Measurements from ENCODE around the gene KRTAP4-12. TPM values are rescaled to one million over a fixed set of nuclear protein-coding genes. Genes with fewer than 3 reads are reported as not detected.
"Not testable (repeated sequence)": the region's sequence is repeated elsewhere in the genome, so short reads cannot be mapped to it uniquely, and the experiment has no call there.

Gene KRTAP4-12
- polyA plus RNA-seq, 3 donors, result not detected

GRCh38 chr17:41103896-41104295 is 20.1 kb downstream of the KRTAP4-12 start:
- H3K4me1 ChIP-seq (ENCODE audit: control insufficient read depth in 1 of 2, insufficient read depth in 2 of 2, low read length in 2 of 2), result peaks cover 5 to 13% of the 10 kb centered on the region in 2 donors
- WGBS (ENCODE audit: insufficient coverage), result no CpG with 5 or more reads among the region's 1 CpG
- no peak overlapping the region for H2AFZ ChIP-seq (ENCODE audit: insufficient read depth, low read depth, low read length, poor library complexity, severe bottlenecking)
- Mint-ChIP-seq H3K36me3 (no peaks in the 10 kb centered on the region), H3K9me3 (peaks cover 0 to 3% (median 0%) of the 10 kb centered on the region in 7 donors), H3K27ac (no peak overlapping the region), H3K27me3 (ENCODE audit: low read depth in 3 of 3) (peaks cover 0 to 2% (median 1%) of the 10 kb centered on the region in 3 donors), H3K4me1 (peaks cover 11% of the 10 kb centered on the region), H3K4me3 (no peak overlapping the region)
- no peak overlapping the region for H3K4me3 ChIP-seq (replicated peaks in 1 of 3; ENCODE audit: low read depth in 2 of 3, low read length in 3 of 3)
- intact Hi-C loops (cut with micrococcal nuclease), result no loop called here
- H3K9me3 ChIP-seq (replicated peaks in 1 of 2; ENCODE audit: control insufficient read depth in 1 of 2, insufficient read depth in 1 of 2, low read length in 2 of 2), result no peaks in the 10 kb centered on the region
- H3K4me2 ChIP-seq (replicated peaks; ENCODE audit: extremely low read depth, low read length, poor library complexity, severe bottlenecking), result no peak overlapping the region
- no peak overlapping the region for H3K27ac ChIP-seq (ENCODE audit: low read depth in 1 of 2, low read length in 2 of 2)
- no peaks in the 10 kb centered on the region for H3K27me3 ChIP-seq (ENCODE audit: control insufficient read depth in 2 of 2, insufficient read depth in 2 of 2, low read length in 2 of 2)
- H3K79me2 ChIP-seq (ENCODE audit: insufficient read depth, low read length), result no peaks in the 10 kb centered on the region
- no peaks in the 10 kb centered on the region for H3K36me3 ChIP-seq (replicated peaks in 1 of 2; ENCODE audit: control insufficient read depth in 1 of 2, insufficient read depth in 2 of 2, low read length in 2 of 2)
- no peaks in the 10 kb centered on the region for H4K20me1 ChIP-seq (ENCODE audit: insufficient read depth, low read length)
- TF ChIP-seq CTCF (IDR thresholded peaks at IDR 0.05), result no peak
- H3K9ac ChIP-seq (ENCODE audit: insufficient read depth, low read length, poor library complexity, severe bottlenecking), result no peak overlapping the region
- no peak for DNase-seq

- Histone ChIP-seq H4K20me1 (ENCODE audit: insufficient read depth, low read length) (no peaks in the 10 kb centered on the region), H3K4me3 (replicated peaks in 1 of 3; ENCODE audit: low read depth in 2 of 3, low read length in 3 of 3) (no peak within 1 kb of the TSS), H3K79me2 (ENCODE audit: insufficient read depth, low read length) (no peaks in the 10 kb centered on the region), H3K27ac (ENCODE audit: low read depth in 1 of 2, low read length in 2 of 2) (no peak within 1 kb of the TSS), H3K36me3 (replicated peaks in 1 of 2; ENCODE audit: control insufficient read depth in 1 of 2, insufficient read depth in 2 of 2, low read length in 2 of 2) (no peaks in the 10 kb centered on the region), H3K9me3 (replicated peaks in 1 of 2; ENCODE audit: control insufficient read depth in 1 of 2, insufficient read depth in 1 of 2, low read length in 2 of 2) (no peaks in the 10 kb centered on the region), H3K4me2 (replicated peaks; ENCODE audit: extremely low read depth, low read length, poor library complexity, severe bottlenecking) (no peak within 1 kb of the TSS), H3K27me3 (ENCODE audit: control insufficient read depth in 2 of 2, insufficient read depth in 2 of 2, low read length in 2 of 2) (no peaks in the 10 kb centered on the region), H3K9ac (ENCODE audit: insufficient read depth, low read length, poor library complexity, severe bottlenecking) (no peak within 1 kb of the TSS), H3K4me1 (ENCODE audit: control insufficient read depth in 1 of 2, insufficient read depth in 2 of 2, low read length in 2 of 2) (no peaks in the 10 kb centered on the region), H2AFZ (ENCODE audit: insufficient read depth, low read depth, low read length, poor library complexity, severe bottlenecking) (no peak within 1 kb of the TSS)
- WGBS (ENCODE audit: insufficient coverage), result 73% methylated on average over 8 of the region's 10 CpGs
- Mint-ChIP-seq H3K4me1 (peaks cover 5% of the 10 kb centered on the region), H3K27me3 (ENCODE audit: low read depth in 3 of 3) (peaks cover 0 to 7% (median 1%) of the 10 kb centered on the region in 3 donors), H3K4me3 (no peak within 1 kb of the TSS), H3K9me3 (peaks cover 0 to 3% (median 0%) of the 10 kb centered on the region in 7 donors), H3K36me3 (no peaks in the 10 kb centered on the region), H3K27ac (no peak within 1 kb of the TSS)
- no peak for TF ChIP-seq CTCF (IDR thresholded peaks at IDR 0.05)
- no peak for DNase-seq
- intact Hi-C loops (cut with micrococcal nuclease), result no loop called here
Measured at GRCh38 chr17:41101586-41102259, 22.3 kb downstream of the KRTAP4-12 start, which contains the start of gene KRTAP4-16. KRTAP4-16 (minus strand) TSS chr17:41102209; CDS start chr17:41102209, 0 bp downstream.

GRCh38 chr17:41099682-41100480 is 24.1 kb downstream of the KRTAP4-12 start:
- H3K36me3 ChIP-seq (replicated peaks in 1 of 2; ENCODE audit: control insufficient read depth in 1 of 2, insufficient read depth in 2 of 2, low read length in 2 of 2); H3K9me3 ChIP-seq (replicated peaks in 1 of 2; ENCODE audit: control insufficient read depth in 1 of 2, insufficient read depth in 1 of 2, low read length in 2 of 2); H3K27me3 ChIP-seq (ENCODE audit: control insufficient read depth in 2 of 2, insufficient read depth in 2 of 2, low read length in 2 of 2); H4K20me1 ChIP-seq (ENCODE audit: insufficient read depth, low read length); H3K9ac ChIP-seq (ENCODE audit: insufficient read depth, low read length, poor library complexity, severe bottlenecking); H3K27me3 Mint-ChIP-seq (ENCODE audit: low read depth in 3 of 3); H3K4me3 ChIP-seq (replicated peaks in 1 of 3; ENCODE audit: low read depth in 2 of 3, low read length in 3 of 3); H3K4me2 ChIP-seq (replicated peaks; ENCODE audit: extremely low read depth, low read length, poor library complexity, severe bottlenecking); H3K79me2 ChIP-seq (ENCODE audit: insufficient read depth, low read length); H3K4me1 Mint-ChIP-seq; H3K27ac Mint-ChIP-seq; DNase-seq; H3K9me3 Mint-ChIP-seq; H3K27ac ChIP-seq (ENCODE audit: low read depth in 1 of 2, low read length in 2 of 2); H2AFZ ChIP-seq (ENCODE audit: insufficient read depth, low read depth, low read length, poor library complexity, severe bottlenecking); H3K4me3 Mint-ChIP-seq; H3K4me1 ChIP-seq (ENCODE audit: control insufficient read depth in 1 of 2, insufficient read depth in 2 of 2, low read length in 2 of 2); intact Hi-C loops (cut with micrococcal nuclease); H3K36me3 Mint-ChIP-seq: not testable (repeated sequence)
- WGBS (ENCODE audit: insufficient coverage), result 0% methylated on average over 3 of the region's 7 CpGs

All from CD14-positive monocyte (primary cell).